Measurements from ENCODE around the gene RBX1.

- no peak for TF ChIP-seq PKNOX1 (IDR thresholded peaks at IDR 0.05)
- TF ChIP-seq FOXA1 (IDR thresholded peaks at IDR 0.05) = no peak
- TF ChIP-seq SP1 (IDR thresholded peaks at IDR 0.05) = no peak
- TF ChIP-seq ELF4 (IDR thresholded peaks at IDR 0.05) = no peak
- no peak for TF ChIP-seq BHLHE40 (IDR thresholded peaks at IDR 0.05; ENCODE audit: borderline replicate concordance)
- no peak for TF ChIP-seq SUZ12 (IDR thresholded peaks at IDR 0.05)
- no peak for TF ChIP-seq L3MBTL2 (conservative IDR thresholded peaks at IDR 0.05)
- TF ChIP-seq FOXK2 (IDR thresholded peaks at IDR 0.05) = no peak
- no peak for TF ChIP-seq FOXM1 (IDR thresholded peaks at IDR 0.05; ENCODE audit: borderline replicate concordance)
These were observed 16.1 kb downstream of the RBX1 start for GRCh38 chr22:40967111-40967760.
